Stimulated activated CD8-positive, alpha-beta memory T cell treated with anti-CD3 and anti-CD28 coated beads, Interleukin-4, amount 100 ng/mL, for 4 hours (primary cell): ENCODE measurements around the gene MCM7.

Experiments used
- DNase-seq, 2 donors: peaks; one replicate each; pipeline ENCODE4 v3.0.0-alpha.2; 2020; ENCODE audit warnings: low read depth in 2 of 2, low spot score in 1 of 2

The MCM7 gene

DNA sequence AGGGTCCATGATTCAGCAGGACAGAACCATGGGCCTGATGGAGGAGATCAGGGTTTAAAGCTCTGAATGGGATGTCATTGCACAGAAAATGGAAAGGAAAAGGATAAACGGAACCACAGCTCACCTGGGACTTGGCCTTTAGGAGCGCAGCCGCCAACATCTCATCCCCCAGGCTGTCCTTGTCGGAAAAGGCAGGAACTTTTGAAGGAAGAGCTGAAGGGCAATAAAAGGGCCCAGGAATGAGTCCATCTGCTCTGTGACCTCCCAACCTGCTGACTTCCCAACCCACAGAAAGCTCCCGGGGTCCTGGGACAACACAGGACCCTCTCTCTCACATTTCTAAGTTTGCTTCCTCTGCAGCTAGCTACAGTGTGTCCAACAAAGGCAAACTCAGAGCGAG lies 25.8 kb downstream of the MCM7 start:
- DNase-seq: no peak

DNA sequence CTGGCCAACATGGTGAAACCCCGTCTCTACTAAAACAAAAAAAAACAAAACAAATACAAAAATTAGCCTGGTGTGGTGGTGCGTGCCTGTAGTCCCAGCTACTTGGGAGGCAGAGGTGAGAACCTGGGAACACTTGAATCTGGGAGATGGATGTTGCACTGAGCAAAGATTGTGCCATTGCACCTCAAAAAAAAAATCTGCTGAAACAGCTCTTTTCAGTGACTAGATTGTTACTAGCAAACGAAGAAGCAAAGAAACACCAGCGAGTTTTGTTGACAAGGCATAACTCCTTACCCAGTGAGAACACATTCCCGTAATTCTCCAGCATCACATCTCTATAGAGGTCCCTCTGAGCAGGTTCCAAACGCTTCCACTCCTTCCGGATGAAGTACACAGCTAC lies 26.4 kb downstream of the MCM7 start:
- no peak for DNase-seq

DNA sequence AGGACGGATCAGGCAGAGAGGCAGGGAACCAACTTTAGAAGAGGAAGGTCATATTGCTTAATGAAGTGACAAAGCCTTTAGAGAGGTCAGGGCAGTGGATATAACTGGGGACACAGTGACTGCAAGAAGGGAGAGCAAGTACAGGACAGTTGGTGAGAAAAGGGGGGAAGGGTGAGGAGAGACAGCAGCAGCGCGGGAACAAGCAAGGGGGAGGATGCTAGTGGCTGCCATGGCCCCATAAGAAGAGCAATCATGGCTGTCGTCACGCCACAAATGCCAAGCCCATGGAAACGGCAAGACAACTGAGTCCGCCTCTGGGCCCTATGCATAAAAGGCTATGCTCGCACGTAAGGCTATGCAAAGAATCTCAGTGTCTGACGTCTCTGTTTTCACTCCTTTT lies 28.7 kb downstream of the MCM7 start:
- no peak for DNase-seq

DNA sequence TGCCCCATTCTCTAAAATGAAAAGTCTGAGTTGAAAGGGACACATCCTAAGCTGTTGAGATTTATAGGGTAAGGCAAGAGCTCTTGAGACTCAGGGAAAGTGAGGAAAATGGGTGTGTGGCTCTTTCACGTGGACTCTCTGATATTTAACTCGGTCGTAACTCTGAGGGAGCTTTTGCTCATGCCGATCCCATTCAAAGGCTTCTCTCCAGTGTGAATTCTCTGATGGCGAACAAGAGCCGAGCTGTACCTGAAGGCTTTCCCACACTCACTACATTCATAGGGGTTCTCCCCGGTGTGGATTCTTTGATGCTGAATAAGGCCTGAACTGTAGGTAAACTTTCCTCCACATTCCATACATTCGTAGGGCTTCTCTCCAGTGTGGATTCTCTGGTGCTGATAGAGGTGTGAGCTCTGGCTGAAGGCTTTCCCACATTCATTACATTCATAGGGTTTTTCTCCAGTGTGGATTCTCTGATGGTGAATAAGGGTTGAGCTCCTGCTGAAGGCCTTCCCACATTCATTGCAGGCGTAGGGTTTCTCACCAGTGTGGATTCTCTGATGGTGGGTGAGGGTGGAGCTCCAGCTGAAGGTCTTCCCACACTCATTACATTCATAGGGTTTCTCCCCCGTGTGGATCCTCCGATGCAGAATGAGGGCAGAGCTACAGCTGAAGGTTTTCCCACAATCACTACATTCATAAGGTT lies 30.0 kb downstream of the MCM7 start:
- no peak for DNase-seq

DNA sequence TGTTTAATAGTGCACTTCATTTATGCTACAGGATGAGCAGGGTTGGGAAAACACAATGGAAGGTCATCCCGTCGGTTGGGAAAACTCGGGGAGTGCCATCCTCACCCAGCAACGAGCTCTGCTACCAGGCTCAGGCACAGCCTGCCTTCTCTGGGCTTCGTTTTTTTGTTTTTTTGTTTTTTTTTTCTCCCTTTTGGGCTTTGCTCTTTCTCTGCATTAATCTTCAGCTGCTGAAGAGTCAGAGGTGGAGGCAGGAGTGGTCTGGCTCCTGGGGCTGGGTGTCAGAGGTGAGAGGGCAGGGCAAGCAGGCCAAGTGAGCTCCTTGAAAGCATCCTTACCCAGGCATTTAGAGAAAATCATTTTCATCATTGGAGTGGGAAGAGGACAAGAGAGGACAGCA lies 31.2 kb downstream of the MCM7 start:
- no peak for DNase-seq

DNA sequence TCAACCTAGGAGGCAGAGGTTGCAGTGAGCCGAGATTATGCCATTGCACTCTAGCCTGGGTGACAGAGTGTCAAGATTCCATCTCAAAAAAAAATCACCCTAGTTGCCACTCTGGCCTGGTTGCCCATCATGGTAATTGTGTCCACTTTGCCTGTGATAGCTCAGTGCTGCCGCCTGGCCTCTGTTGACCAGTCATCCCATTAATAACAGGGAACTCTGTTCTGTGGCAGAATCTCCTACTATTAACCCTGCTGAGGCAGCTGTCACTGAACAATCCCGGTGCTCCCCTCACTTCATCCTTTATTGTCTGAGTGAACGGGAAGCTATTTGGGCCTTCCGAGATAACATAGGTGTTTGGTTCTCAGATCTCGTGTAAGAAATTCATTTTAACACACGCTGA lies 34.2 kb downstream of the MCM7 start:
- no peak for DNase-seq

DNA sequence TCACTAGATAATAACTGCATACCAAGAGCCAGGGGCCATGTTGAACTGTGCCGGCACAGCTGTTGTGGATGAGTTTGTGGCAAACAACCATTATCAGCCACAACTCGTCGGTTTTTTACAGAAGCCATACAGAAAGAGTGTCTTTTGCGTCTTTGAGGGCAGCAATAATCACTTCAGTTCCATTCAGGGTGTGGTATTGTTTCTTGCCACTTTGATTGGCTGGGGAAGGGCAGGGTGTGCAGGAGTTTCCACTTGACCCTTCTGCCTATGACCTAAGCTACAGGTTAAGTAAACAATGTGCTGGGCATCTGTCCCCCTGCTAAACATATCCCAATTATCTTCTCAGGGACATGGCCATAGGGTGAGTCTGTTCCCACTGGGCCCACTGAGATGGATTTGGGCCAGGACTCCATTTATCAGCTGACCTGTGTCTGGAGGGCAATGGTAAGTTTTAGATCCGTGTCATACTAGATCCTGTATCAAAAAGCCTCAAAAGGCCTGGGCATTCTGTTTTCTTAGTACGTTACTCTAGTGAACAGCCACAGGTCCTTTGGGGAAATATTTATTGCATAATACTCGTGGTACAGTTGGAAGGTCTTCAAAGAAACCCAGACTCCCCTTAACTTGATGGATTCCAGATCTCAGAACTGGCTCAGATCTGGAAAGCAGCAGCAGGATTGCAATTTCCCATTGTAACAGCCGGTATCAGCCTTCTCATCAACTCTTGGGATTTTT lies 35.6 kb downstream of the MCM7 start:
- DNase-seq: no peak

DNA sequence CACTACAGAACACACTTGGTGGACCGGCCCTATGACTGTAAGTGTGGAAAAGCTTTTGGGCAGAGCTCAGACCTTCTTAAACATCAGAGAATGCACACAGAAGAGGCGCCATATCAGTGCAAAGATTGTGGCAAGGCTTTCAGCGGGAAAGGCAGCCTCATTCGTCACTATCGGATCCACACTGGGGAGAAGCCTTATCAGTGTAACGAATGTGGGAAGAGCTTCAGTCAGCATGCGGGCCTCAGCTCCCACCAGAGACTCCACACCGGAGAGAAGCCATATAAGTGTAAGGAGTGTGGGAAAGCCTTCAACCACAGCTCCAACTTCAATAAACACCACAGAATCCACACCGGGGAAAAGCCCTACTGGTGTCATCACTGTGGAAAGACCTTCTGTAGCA lies 37.0 kb downstream of the MCM7 start:
- DNase-seq: no peak

DNA sequence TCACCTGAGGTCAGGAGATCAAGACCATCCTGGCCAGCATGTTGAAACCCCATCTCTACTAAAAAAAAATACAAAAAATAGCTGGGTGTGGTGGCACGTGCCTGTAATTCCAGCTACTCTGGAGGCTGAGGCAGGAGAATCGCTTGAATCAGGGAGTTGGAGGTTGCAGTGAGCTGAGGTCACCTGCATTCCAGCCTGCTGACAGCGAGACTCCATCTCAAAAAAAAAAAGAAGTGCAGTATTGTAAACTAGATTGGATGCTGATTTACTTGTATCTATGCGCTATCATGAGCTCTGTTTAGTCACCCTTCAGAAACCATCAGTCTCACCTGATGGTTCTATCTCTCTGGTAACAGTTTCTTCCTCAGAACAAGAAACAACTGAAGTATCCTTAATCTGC lies 37.8 kb downstream of the MCM7 start:
- no peak for DNase-seq

DNA sequence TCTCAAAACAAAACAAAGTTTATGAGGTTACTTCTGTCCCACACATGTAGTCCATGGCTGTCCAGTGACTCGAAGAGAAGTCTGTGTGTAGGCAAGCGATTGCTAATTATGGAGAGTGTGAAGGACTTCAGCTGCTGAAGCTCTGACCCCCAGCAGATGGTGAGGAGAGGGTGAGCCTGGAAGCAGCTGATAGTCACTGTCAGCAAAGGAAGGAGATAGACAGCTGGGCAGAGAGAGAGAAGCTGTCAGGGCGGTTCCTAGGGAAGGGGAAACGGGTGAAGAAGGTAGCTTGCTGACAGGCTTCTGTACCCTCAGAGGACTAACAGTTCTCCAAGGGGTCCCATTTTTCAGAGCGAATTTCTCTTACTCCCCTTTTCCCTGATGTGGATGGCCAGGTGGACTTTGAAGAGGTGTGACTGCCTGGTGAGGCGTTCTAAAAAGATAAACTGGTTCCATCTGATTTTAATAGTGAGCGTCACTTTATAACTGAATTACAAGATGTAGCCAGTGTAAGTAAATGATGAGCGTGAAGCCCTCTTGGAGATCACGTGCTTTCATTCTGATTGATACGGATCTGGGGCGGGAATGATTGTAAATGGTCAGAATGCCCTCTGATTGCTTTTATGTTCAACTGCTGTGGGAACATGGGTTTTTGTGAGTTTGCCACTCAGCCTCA lies 39.5 kb downstream of the MCM7 start:
- DNase-seq: no peak

DNA sequence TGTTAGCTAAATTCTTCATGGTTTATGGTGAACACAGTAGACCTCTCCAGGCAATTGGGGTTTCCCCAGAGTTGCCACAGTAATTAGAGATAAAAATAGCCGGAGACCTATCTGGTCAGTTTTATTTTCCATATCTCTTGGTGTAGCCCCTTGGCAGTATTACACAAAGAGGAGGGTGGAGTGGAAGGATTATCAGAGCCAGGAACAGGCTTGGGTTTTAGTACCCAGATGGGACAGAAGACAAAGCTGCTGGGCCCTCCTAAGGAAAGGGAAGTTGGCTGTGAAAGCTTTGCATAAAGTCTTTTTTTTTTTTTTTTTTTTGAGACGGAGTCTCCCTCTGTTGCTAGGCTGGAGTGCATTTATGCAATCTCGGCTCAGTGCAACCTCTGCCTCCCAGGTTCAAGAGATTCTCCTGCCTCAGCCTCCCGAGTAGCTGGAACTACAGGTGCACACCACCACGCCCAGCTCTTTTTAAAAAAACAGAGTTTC lies 41.9 kb downstream of the MCM7 start:
- DNase-seq: no peak

DNA sequence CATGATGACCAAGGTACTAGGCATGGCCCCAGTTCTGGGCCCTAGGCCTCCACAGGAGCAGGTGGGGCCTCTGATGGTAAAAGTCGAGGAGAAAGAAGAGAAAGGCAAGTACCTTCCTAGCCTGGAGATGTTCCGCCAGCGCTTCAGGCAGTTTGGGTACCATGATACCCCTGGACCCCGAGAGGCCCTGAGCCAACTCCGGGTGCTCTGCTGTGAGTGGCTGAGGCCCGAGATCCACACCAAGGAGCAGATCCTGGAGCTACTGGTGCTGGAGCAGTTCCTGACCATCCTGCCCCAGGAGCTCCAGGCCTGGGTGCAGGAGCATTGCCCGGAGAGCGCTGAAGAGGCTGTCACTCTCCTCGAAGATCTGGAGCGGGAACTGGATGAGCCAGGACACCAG lies 44.2 kb downstream of the MCM7 start:
- no peak for DNase-seq

DNA sequence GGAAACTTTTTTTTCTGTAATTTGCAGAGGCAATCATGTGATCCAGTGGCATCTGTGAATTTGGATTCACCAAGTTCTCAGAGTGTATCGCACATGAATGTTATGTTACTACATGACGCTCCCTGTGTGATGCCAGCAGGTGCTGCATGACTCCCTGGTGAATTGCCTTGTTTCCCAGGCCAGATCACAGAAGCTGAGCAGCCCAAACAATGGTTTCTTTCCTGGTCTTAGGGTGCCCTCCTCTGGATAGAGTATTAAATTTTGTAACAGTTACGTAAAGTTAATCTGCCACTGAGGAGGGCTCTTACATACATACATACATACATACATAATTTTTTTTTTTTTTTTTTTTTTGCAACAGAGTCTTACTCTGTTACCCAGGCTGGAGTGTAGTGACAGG lies 48.0 kb downstream of the MCM7 start:
- no peak for DNase-seq

DNA sequence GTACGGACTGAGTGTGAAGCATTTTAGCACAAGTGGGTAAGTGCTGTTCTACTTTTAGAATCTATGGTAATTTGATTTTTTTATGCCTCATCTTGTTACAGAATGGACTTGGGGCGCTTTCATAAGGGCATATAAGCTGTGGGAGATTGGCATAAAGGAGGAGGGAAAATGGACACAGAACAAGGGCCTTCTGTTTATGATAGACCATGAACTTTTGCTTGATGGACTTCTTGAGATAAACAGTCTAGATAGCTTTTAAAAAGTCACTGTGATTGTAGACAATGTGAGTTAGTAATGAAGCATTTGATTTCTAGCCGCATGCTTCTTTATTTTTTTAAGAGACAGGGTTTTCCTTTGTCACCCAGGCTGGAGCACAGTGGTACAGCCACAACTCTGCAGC lies 49.6 kb downstream of the MCM7 start:
- DNase-seq: no peak

DNA sequence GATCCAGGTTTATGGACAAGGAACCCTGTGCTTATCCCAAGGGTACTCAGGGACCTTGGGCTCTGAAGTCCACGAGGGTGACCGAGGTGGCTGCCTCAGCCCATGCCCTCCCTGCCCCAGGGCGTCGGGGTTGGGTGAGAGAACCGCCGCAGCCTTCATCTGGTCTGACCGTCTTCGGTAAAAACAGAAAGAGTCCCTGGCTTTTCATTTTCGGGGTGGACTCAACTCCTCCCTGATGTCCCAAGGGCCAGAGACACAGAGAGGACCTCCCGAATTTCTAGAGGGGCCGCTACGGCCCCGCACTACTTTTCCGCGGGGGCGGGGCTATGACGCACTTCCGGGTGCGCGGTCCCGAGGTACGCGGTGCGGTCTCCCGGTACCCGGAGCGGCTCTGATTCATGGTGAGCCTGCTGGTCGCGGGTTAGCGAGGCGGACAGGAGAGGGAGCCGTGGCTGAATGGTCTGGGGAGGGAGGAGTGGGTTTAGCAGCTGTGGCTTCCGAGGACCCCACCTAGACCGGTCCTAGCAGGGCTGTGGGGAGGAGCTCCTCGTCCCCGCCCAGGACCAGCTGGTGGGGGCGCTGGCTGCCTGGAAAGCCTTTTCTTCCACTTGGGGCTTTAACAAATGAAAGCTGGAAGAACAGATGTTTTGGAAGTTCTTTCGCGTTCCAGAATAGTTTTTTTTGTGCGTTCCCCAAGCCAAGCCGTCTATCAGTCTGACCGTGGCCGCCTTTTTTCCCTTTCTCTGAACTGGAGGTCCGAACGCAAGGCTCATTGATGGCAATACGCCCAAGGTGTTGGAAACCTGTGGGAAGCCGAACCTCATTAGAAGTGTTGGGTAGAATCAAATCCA lies 51.5 kb downstream of the MCM7 start, which contains the start of gene ZSCAN21:
Gene ZSCAN21, plus strand, starts transcription at position 334 of the 851 bp plus-strand sequence. CDS start 7,233 bp downstream, outside the sequence.
- DNase-seq: peak; percentile 69 to 71

DNA sequence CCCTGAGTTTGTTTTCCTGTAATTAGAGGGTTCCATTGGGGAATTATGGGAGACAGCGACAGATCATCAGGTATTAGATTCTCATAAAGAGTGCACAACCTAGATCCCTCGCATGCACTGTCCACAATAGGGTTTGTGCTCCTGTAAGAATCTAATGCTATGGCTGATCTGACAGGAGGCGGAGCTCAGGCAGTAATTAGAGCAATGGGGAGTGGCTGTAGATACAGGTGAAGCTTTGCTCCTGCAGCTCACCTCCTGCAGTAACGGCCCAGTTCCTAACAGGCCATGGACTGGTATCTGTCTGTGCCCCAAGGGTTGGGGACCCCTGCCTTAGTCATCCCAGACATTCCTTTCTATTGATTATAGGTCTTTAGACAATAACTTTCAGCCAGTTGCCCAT lies 52.5 kb downstream of the MCM7 start:
- no peak for DNase-seq

DNA sequence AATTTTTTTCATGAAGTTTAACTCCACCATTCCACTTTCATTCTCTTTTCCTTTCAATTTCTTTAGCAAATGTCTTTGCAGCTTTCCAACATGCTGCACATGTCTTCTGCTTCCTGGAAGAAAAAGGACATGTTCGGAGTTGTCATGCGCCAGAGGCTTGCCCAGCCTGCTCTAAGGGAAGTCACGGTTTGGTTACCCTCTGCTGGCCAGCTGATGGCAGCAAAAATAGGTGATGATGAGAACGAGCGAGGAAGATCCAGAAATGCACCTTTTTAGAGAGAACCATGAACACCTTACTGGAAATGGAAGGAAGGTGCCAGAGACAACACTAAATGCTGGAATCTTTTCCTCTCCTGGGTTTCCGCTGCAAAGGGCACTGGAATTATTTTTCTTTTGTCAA lies 56.5 kb downstream of the MCM7 start:
- no peak for DNase-seq
